Esophagus squamous epithelium (tissue), 4 donors: ENCODE results near the gene TOM1.

ENCODE experiments used
- CTCF ChIP-seq, 6 experiments: fragments of 450-650 bp in 4 of 6; fragments of 200-600 bp in 2 of 6; sonication (generic) in 2 of 6; IDR thresholded peaks; one replicate each; pipeline ENCODE4 v1.5.1; 2016 to 2019; ENCODE audit warnings: antibody characterized with exemption in 6 of 6, mild to moderate bottlenecking in 4 of 6, moderate library complexity in 4 of 6
- POLR2A ChIP-seq, 4 donors: fragments of 450-650 bp; IDR thresholded peaks; one replicate each; pipeline ENCODE4 v1.6.1; 2017; ENCODE audit warnings: antibody characterized with exemption in 4 of 4, mild to moderate bottlenecking in 4 of 4, moderate library complexity in 3 of 4

GRCh38 chr22:35276019-35276418, 23.7 kb upstream of the TOM1 start:
- TF ChIP-seq CTCF (IDR thresholded peaks at IDR 0.05): no peak
- no peak for TF ChIP-seq POLR2A (IDR thresholded peaks at IDR 0.05)
